GM13977 (cell line): ENCODE measurements around the gene PRTFDC1.

Experiments used
- DNase-seq: peaks from one replicate; pipeline ENCODE4 v3.0.0; 2012; ENCODE audit warnings: low spot score
- in situ Hi-C: fragments of 300-500 bp; cut with MboI; formaldehyde crosslinking; loops from one replicate; pipeline ENCODE4 v1.12.0; 2022; ENCODE audit warnings: low sequenced_read_pairs, low pct_unique_long_range_greater_than_20kb, mixed read lengths, inconsistent platforms; ENCODE audit not compliant: unreplicated experiment
- TF ChIP-seq, protein P1 (sequence below): IDR thresholded peaks from 2 replicates; pipeline ENCODE4 v1.5.1; 2012; ENCODE audit warnings: mild to moderate bottlenecking, control low read depth; ENCODE audit not compliant: insufficient read depth; ENCODE audit errors: extremely low read depth, missing control alignments

The PRTFDC1 gene

DNA sequence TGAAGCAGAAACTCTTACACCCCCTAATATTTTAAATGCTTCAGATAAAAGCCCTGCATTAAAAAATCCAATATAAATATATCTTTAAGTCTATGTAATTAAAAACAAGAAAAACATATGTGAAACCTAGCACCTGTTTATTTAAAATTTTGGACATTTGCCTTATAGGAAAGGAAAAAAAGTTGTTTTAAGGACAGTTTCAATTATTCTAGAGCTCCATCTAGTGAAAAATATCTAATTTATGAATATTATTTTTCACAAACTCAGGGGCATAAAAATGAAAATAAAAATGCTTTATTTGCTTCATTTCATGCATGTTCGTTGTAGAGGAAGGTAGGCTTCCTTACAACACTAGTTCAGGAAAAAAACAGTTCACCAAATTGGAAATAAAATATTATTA is 37.5 kb upstream of the PRTFDC1 start:
- TF ChIP-seq, protein P1, sequence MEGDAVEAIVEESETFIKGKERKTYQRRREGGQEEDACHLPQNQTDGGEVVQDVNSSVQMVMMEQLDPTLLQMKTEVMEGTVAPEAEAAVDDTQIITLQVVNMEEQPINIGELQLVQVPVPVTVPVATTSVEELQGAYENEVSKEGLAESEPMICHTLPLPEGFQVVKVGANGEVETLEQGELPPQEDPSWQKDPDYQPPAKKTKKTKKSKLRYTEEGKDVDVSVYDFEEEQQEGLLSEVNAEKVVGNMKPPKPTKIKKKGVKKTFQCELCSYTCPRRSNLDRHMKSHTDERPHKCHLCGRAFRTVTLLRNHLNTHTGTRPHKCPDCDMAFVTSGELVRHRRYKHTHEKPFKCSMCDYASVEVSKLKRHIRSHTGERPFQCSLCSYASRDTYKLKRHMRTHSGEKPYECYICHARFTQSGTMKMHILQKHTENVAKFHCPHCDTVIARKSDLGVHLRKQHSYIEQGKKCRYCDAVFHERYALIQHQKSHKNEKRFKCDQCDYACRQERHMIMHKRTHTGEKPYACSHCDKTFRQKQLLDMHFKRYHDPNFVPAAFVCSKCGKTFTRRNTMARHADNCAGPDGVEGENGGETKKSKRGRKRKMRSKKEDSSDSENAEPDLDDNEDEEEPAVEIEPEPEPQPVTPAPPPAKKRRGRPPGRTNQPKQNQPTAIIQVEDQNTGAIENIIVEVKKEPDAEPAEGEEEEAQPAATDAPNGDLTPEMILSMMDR = no peak
- DNase-seq = no peak
- in situ Hi-C loops = no loop called here

DNA sequence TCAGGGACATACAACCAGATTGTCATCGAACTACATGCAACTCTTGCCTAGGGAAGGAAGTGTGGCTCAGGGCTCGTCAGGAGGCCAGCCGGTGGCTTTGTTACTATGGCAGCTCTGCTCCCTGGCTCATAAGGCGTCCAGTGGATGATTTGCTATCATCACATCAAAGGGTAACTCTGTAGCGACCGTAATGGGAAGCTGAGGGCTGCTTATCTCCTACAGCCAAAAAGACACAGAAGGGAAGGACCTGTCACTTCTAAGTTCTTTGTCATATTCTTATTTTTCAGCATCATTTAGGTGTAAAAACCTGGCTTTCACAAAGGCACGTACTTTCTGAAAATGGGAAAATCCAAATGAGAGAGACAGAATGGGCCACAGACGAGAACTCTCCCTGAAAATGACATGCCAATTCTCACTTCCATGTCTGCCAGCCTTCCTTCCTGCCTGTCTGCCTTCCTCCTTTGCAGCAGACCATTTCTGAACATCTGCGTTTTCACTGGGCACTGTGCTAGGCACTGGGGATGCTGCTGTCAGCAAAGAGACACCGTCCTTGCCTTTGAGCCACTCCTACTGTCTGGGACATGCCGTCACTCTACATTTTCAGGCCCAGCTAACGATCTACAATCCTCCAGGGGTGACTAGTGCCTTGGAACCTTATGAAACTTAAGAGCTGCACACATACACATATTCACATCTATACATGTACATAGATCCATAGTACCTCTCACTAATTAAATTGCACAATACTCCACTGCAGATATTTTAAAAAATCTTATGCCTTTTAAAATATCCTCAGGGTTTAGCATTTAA is 36.6 kb upstream of the PRTFDC1 start:
- DNase-seq = no peak
- in situ Hi-C loops = no loop called here
- TF ChIP-seq, protein P1 = no peak

DNA sequence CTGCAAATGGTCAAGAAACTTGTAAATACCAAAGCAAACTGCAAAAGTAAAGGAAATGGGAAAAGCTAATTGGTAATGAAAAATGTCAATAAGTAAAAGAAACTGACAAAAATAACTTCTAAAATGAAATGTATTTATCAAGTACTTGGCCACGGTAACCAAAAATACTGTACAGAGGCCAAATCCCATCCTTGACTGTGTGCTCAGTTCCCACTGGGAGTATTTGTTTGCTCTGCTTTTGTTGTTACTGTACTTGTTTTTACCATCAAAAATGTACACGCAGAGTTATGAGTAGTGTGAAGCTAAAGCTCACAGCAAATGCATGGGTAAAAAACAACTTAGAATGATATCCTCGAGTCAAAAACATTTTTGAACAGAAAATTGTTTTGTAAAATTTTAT is 32.5 kb upstream of the PRTFDC1 start:
- TF ChIP-seq, protein P1 = no peak
- DNase-seq = no peak
- in situ Hi-C loops = no loop called here

DNA sequence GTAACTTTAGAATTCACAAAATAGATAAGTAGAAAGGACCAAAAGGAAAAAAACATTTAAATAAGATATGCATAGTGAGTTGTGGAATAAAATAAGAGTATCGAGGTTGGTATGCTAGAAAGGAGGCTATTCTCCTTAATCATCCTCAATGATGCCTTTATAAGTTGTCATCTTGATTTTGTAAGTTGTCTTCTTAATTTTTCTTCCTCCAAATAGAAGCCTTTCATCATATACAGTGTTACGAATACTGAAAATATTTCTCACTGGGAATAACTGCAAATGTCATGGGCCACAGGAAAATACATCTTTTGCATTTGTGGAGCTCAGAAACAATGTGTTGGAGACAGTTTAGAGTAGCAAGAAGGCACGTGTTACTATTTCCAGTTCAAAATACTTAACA is 31.5 kb upstream of the PRTFDC1 start:
- in situ Hi-C loops = no loop called here
- TF ChIP-seq, protein P1 = no peak

DNA sequence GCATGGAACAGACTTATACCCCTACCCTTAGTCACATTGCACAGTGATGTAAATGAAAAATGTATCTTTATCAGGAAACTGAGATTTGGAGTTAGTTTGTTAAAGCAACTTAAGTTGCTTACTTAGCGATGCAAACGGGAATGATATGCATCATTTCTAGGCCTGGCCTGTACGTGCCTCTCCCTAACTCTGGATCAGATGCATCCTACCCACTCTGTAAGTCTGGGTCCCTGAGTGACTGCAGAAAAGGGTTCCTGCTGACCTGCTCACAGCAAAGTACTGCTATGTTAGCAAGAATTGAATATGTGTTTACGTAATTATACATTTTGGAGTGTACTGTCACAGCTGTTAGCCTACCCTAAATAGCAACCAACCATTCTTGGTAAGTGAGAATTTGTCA is 30.7 kb upstream of the PRTFDC1 start:
- TF ChIP-seq, protein P1 = no peak
- in situ Hi-C loops = no loop called here
- no peak for DNase-seq

More for the DNA sequence above, 31.5 kb upstream of the PRTFDC1 start:
- no peak for DNase-seq

DNA sequence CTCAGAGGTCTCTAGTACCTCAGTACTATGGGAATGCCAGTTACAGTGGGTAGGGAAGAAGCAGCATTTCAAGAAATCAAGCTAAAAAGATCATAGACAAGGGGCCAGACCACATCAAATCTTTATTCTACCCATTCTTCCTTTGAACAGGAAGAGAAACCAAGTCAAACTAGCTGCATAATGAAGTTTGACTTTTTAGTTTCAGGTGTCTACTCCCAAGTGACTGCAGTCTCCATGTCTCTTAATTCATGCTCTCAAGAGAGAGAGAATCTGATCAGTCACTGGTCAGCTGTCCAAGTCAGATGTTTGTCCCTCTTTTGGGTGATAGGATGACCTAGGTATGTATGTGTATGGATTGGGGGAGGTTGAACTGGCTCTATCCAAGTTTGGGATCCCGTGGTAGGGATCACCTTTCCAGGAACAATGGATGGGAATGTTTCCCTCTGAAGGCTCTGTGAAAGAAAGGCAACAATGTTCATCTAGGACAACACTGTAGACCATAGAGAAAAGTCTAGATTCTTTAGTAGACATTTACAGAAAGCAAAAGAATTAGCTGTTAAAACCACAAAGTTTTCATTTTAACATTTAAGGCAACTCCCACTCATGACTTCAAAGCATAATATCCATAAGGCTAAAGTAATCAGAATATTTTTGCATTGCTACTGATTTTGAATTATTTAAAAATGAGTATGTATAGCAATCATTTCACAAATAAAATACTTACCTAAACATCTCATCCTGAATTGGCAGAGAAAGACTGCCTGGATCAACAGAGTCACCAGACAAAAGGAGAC is 30.1 kb upstream of the PRTFDC1 start:
- in situ Hi-C loops = no loop called here
- TF ChIP-seq, protein P1 = no peak
- peak; percentile 7 for DNase-seq
